Measurements from ENCODE around the gene FHOD1. TPM values are rescaled to one million over a fixed set of nuclear protein-coding genes. Genes with fewer than 3 reads are reported as not detected.

Gene FHOD1
- total RNA-seq, 5 donors from 2014 or later (not counting 1 experiment from before 2014, with no cell fraction given) = 31.0 to 92.5 (median 66.2) TPM

- no peaks in the 10 kb centered on the region for H3K4me1 Mint-ChIP-seq
- ATAC-seq (replicated peaks in 1 of 4) (no peak), DNase-seq (no peak)
- Histone ChIP-seq H3K27me3 (replicated peaks in 1 of 2; ENCODE audit: control insufficient read depth in 2 of 2, extremely low read depth in 1 of 2, insufficient read depth in 2 of 2, low read length in 1 of 2) (peaks cover 0 to 49% of the 10 kb centered on the region in 2 experiments), H3K9me3 (no peaks in the 10 kb centered on the region), H3K4me3 (ENCODE audit: control insufficient read depth in 1 of 2, extremely low read depth in 1 of 2, low read length in 1 of 2) (no peak overlapping the region), H3K4me1 (ENCODE audit: control insufficient read depth in 1 of 2, extremely low read depth in 1 of 2, insufficient read depth in 2 of 2, low read length in 2 of 2) (no peaks in the 10 kb centered on the region), H3K36me3 (ENCODE audit: control insufficient read depth in 2 of 2, extremely low read depth in 1 of 2, insufficient read depth in 1 of 2, low read length in 1 of 2) (no peaks in the 10 kb centered on the region), H3K27ac (ENCODE audit: low read length) (no peak overlapping the region)
- no peak overlapping the region for H3K27ac Mint-ChIP-seq
- H3K9me3 Mint-ChIP-seq = no peaks in the 10 kb centered on the region
- peaks cover 20 to 23% of the 10 kb centered on the region in 2 donors for H3K27me3 Mint-ChIP-seq
- no peaks in the 10 kb centered on the region for H3K36me3 Mint-ChIP-seq
- no peak overlapping the region for H3K4me3 Mint-ChIP-seq
- ChIA-PET CTCF (interaction anchor here (0.7 to 0.8 kb wide), 2 partner anchors 14 to 404 kb away, joined by 3 to 7 read pairs; no protein-coding TSS in a partner anchor), POLR2A (no interaction called here)
- 91% methylated on average over 9 of the region's 11 CpGs for WGBS (ENCODE audit: insufficient coverage)
These were observed 11.0 kb upstream of the FHOD1 start for GRCh38 chr16:67258161-67258835.

DNA sequence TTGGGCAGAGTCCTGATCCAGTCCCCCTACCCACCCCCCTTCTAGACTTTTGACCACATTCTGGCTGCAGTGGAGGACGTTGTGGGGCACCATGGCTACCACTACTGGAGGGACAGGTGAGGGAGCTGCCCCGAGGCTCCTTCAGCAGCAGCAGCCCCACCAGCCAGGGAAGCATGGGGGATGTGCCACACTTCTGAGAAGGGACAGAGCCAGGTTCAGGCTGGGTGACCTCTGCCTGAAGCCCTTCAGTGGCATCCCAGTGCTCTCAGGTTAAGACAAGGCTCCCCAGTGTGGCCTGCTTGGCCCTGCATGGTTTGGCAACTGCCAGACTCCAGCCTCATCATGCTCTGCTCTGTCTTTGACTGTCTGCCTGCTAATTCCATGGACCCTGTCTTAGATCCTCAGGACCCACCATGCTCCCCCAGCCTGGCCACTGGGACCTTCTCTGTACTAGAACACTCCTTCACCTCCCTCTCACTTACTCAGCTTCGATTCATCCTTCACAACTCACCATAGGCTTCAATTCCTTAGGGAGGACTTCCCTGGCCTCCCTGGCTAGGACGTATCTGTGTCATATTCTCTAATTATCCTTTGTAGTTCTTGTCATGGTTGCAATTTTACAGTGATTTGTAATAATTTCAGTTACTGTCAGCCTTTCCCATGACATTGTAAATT lies 10.3 kb upstream of the FHOD1 start:
- WGBS (ENCODE audit: insufficient coverage) = 68% methylated on average over 2 of the region's 4 CpGs
- Histone ChIP-seq H3K9me3 (no peaks in the 10 kb centered on the region), H3K4me3 (ENCODE audit: control insufficient read depth in 1 of 2, extremely low read depth in 1 of 2, low read length in 1 of 2) (no peak overlapping the region), H3K27me3 (replicated peaks in 1 of 2; ENCODE audit: control insufficient read depth in 2 of 2, extremely low read depth in 1 of 2, insufficient read depth in 2 of 2, low read length in 1 of 2) (peaks cover 0 to 47% of the 10 kb centered on the region in 2 experiments), H3K27ac (ENCODE audit: low read length) (no peak overlapping the region), H3K36me3 (ENCODE audit: control insufficient read depth in 2 of 2, extremely low read depth in 1 of 2, insufficient read depth in 1 of 2, low read length in 1 of 2) (no peaks in the 10 kb centered on the region), H3K4me1 (ENCODE audit: control insufficient read depth in 1 of 2, extremely low read depth in 1 of 2, insufficient read depth in 2 of 2, low read length in 2 of 2) (no peaks in the 10 kb centered on the region)
- ATAC-seq (replicated peaks in 1 of 4) (no peak), DNase-seq (no peak)
- no peaks in the 10 kb centered on the region for H3K36me3 Mint-ChIP-seq
- H3K4me3 Mint-ChIP-seq = no peak overlapping the region
- peaks cover 16 to 17% of the 10 kb centered on the region in 2 donors for H3K27me3 Mint-ChIP-seq
- H3K27ac Mint-ChIP-seq = no peak overlapping the region
- CTCF ChIA-PET = interaction anchor here (0.6 to 0.8 kb wide), 2 partner anchors 233 to 404 kb away, joined by 3 read pairs; no protein-coding TSS in a partner anchor
- POLR2A ChIA-PET = no interaction called here
- H3K4me1 Mint-ChIP-seq = no peaks in the 10 kb centered on the region
- H3K9me3 Mint-ChIP-seq = no peaks in the 10 kb centered on the region

DNA sequence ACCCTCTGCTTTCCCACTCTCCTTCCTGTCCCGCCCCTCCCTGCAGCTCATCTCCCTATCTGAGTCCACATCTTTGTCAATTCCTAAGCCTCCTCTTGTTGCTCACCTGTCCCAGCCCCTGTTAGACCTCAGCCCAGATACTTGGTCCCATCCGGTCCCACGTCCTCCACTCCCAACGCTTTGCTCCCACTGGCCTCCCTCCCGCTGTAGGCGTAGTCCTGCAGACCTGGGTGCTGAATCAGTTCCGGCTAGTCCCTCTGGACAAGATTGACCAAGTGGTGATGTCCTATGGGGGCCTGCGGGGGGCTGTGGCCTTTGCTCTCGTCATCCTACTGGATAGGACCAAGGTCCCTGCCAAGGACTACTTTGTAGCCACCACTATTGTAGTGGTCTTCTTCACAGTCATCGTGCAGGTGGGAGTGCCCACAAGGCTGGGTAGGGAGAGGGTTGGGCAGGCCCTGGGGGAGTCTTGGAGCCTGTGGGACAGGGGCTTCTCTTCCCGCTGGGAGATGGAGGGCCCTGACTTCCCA lies 9.5 kb upstream of the FHOD1 start:
- Histone ChIP-seq H3K4me3 (ENCODE audit: control insufficient read depth in 1 of 2, extremely low read depth in 1 of 2, low read length in 1 of 2) (no peak overlapping the region), H3K27me3 (replicated peaks in 1 of 2; ENCODE audit: control insufficient read depth in 2 of 2, extremely low read depth in 1 of 2, insufficient read depth in 2 of 2, low read length in 1 of 2) (peaks cover 0 to 50% of the 10 kb centered on the region in 2 experiments), H3K36me3 (ENCODE audit: control insufficient read depth in 2 of 2, extremely low read depth in 1 of 2, insufficient read depth in 1 of 2, low read length in 1 of 2) (no peaks in the 10 kb centered on the region), H3K27ac (ENCODE audit: low read length) (no peak overlapping the region), H3K4me1 (ENCODE audit: control insufficient read depth in 1 of 2, extremely low read depth in 1 of 2, insufficient read depth in 2 of 2, low read length in 2 of 2) (no peaks in the 10 kb centered on the region), H3K9me3 (no peaks in the 10 kb centered on the region)
- H3K27ac Mint-ChIP-seq = no peak overlapping the region
- WGBS (ENCODE audit: insufficient coverage) = 96% methylated on average over 8 of the region's 11 CpGs
- no peak overlapping the region for H3K4me3 Mint-ChIP-seq
- POLR2A ChIA-PET = interaction anchor here in 1 of 2 donors (0.6 kb wide), 1 partner anchor 14 kb away, joined by 3 read pairs; no protein-coding TSS in a partner anchor
- ATAC-seq (replicated peaks in 1 of 4) (no peak), DNase-seq (no peak)
- H3K4me1 Mint-ChIP-seq = no peaks in the 10 kb centered on the region
- CTCF ChIA-PET = no interaction called here
- H3K9me3 Mint-ChIP-seq = no peaks in the 10 kb centered on the region
- H3K36me3 Mint-ChIP-seq = no peaks in the 10 kb centered on the region
- peaks cover 10 to 13% of the 10 kb centered on the region in 2 donors for H3K27me3 Mint-ChIP-seq

DNA sequence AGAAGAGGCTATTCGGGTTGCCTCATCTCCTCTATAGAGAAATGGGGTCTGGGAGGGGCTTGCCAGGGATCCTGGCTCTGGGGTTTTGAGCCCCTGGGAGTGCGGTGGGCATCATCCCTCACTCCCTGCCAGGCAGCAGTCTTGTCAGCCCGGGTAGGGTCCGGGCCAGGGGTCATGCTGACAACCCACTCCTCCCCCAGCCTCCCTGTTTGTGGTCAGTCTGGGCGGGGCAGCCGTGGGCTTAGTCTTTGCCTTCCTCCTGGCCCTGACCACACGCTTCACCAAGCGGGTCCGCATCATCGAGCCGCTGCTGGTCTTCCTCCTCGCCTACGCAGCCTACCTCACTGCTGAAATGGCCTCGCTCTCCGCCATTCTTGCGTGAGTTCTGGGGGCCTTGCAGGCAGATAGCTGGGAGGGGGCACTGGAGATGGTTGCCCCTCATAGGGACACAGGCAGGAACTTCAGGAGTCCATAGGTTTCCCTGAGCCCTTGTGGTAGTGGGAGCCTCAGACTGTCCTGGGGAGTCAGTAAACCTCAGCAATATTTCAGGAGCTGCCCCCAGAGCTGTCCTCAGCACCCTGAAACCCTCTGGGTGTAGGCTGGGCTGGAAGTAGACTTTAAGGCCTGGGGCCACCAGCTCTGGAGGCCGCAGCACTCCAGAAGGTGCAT lies 8.4 kb upstream of the FHOD1 start:
- ChIA-PET CTCF (no interaction called here), POLR2A (interaction anchor here in 1 of 2 donors (0.6 kb wide), 1 partner anchor 20 kb away, joined by 4 read pairs; no protein-coding TSS in a partner anchor)
- H3K27me3 Mint-ChIP-seq = peaks cover 4 to 16% of the 10 kb centered on the region in 2 donors
- Histone ChIP-seq H3K4me1 (ENCODE audit: control insufficient read depth in 1 of 2, extremely low read depth in 1 of 2, insufficient read depth in 2 of 2, low read length in 2 of 2) (no peaks in the 10 kb centered on the region), H3K27ac (ENCODE audit: low read length) (no peak overlapping the region), H3K4me3 (ENCODE audit: control insufficient read depth in 1 of 2, extremely low read depth in 1 of 2, low read length in 1 of 2) (no peak overlapping the region), H3K27me3 (replicated peaks in 1 of 2; ENCODE audit: control insufficient read depth in 2 of 2, extremely low read depth in 1 of 2, insufficient read depth in 2 of 2, low read length in 1 of 2) (peaks cover 0 to 52% of the 10 kb centered on the region in 2 experiments), H3K36me3 (ENCODE audit: control insufficient read depth in 2 of 2, extremely low read depth in 1 of 2, insufficient read depth in 1 of 2, low read length in 1 of 2) (no peaks in the 10 kb centered on the region), H3K9me3 (no peaks in the 10 kb centered on the region)
- H3K4me1 Mint-ChIP-seq = no peaks in the 10 kb centered on the region
- no peaks in the 10 kb centered on the region for H3K9me3 Mint-ChIP-seq
- H3K27ac Mint-ChIP-seq = no peak overlapping the region
- no peaks in the 10 kb centered on the region for H3K36me3 Mint-ChIP-seq
- no peak overlapping the region for H3K4me3 Mint-ChIP-seq
- 89% methylated on average over 14 of the region's 17 CpGs for WGBS (ENCODE audit: insufficient coverage)
- ATAC-seq (replicated peaks in 1 of 4) = no peak
- no peak for DNase-seq

- Histone ChIP-seq H3K4me1 (ENCODE audit: control insufficient read depth in 1 of 2, extremely low read depth in 1 of 2, insufficient read depth in 2 of 2, low read length in 2 of 2) (peaks cover 0 to 2% of the 10 kb centered on the region in 2 experiments), H3K27ac (ENCODE audit: low read length) (no peak overlapping the region), H3K27me3 (replicated peaks in 1 of 2; ENCODE audit: control insufficient read depth in 2 of 2, extremely low read depth in 1 of 2, insufficient read depth in 2 of 2, low read length in 1 of 2) (peaks cover 6 to 53% of the 10 kb centered on the region in 2 experiments), H3K4me3 (ENCODE audit: control insufficient read depth in 1 of 2, extremely low read depth in 1 of 2, low read length in 1 of 2) (no peak overlapping the region), H3K36me3 (ENCODE audit: control insufficient read depth in 2 of 2, extremely low read depth in 1 of 2, insufficient read depth in 1 of 2, low read length in 1 of 2) (no peaks in the 10 kb centered on the region), H3K9me3 (no peaks in the 10 kb centered on the region)
- no peak for DNase-seq
- H3K36me3 Mint-ChIP-seq = no peaks in the 10 kb centered on the region
- no peak for ATAC-seq (replicated peaks in 1 of 4)
- peaks cover 0 to 2% (median under 1%) of the 10 kb centered on the region in 3 donors for H3K4me1 Mint-ChIP-seq
- H3K4me3 Mint-ChIP-seq = no peak overlapping the region
- 90% methylated on average over 13 of the region's 18 CpGs for WGBS (ENCODE audit: insufficient coverage)
- peaks cover 0 to 19% of the 10 kb centered on the region in 2 donors for H3K27me3 Mint-ChIP-seq
- ChIA-PET POLR2A (no interaction called here), CTCF (no interaction called here)
- no peak overlapping the region for H3K27ac Mint-ChIP-seq
- H3K9me3 Mint-ChIP-seq = no peaks in the 10 kb centered on the region
These were observed 7.7 kb upstream of the FHOD1 start for GRCh38 chr16:67254801-67255552.
